AG09319 (cell line): ENCODE results near the gene CATSPER1.

Experiments
- DNase-seq: peaks from one replicate; pipeline ENCODE4 v3.0.0-alpha.2; 2010; ENCODE audit warnings: low read depth; ENCODE audit errors: extremely low read depth
- CTCF ChIP-seq: IDR thresholded peaks from 2 replicates; pipeline ENCODE4 v1.5.1; 2011; ENCODE audit warnings: low read depth, mild to moderate bottlenecking, inconsistent platforms, low read length, moderate library complexity

The CATSPER1 gene

GRCh38 chr11:66051766-66052663 is 25.7 kb upstream of the CATSPER1 start, which contains the start of gene SF3B2:
Gene SF3B2, plus strand, starts transcription at chr11:66052364. Its CDS starts 21 bp downstream, at chr11:66052385.
- peak; percentile 95 for DNase-seq
- TF ChIP-seq CTCF = no peak

- no peak for DNase-seq
- no peak for TF ChIP-seq CTCF
These were observed 25.1 kb upstream of the CATSPER1 start for GRCh38 chr11:66051371-66051765.

GRCh38 chr11:66050581-66051231 is 24.4 kb upstream of the CATSPER1 start:
- TF ChIP-seq CTCF = no peak
- DNase-seq = no peak

- no peak for DNase-seq
- TF ChIP-seq CTCF = no peak
These were observed 22.5 kb upstream of the CATSPER1 start, which contains the start of gene GAL3ST3 for GRCh38 chr11:66048547-66049323. Gene GAL3ST3, minus strand, starts transcription at chr11:66049161. Its CDS starts 3,746 bp downstream, at chr11:66045415.

GRCh38 chr11:66047541-66048365 is 21.5 kb upstream of the CATSPER1 start:
- TF ChIP-seq CTCF = no peak
- no peak for DNase-seq

GRCh38 chr11:66046901-66047300 is 20.6 kb upstream of the CATSPER1 start:
- DNase-seq = no peak
- no peak for TF ChIP-seq CTCF
